ENCODE results near the gene NUP188.

The NUP188 gene

GRCh38 chr9:128916204-128916603, 31.3 kb upstream of the NUP188 start:
- ChIA-PET CTCF (interaction anchor here (0.9 to 1.0 kb wide), 2 partner anchors 11 to 53 kb away, joined by 3 to 8 read pairs; no protein-coding TSS in a partner anchor), POLR2A (no interaction called here)
- Histone ChIP-seq H3K9me3 (ENCODE audit: control insufficient read depth, insufficient read depth, low read depth, low read length) (no peaks in the 10 kb centered on the region), H3K4me1 (ENCODE audit: control insufficient read depth, insufficient read depth, low read length) (no peaks in the 10 kb centered on the region), H3K27ac (ENCODE audit: extremely low read depth, low read depth, low read length) (no peak overlapping the region), H3K4me3 (ENCODE audit: low read depth, low read length) (no peak overlapping the region), H3K36me3 (ENCODE audit: control insufficient read depth in 2 of 2, insufficient read depth in 1 of 2, low read length in 2 of 2) (peaks cover 0 to 33% of the 10 kb centered on the region in 2 experiments; a peak in 1 of 3 replicates)
- TF ChIP-seq ZNF571 (tag by site-specific recombination; IDR thresholded peaks at IDR 0.05) = no peak
- TF ChIP-seq ZNF621 (tag by site-specific recombination; IDR thresholded peaks at IDR 0.05) = no peak
- no peak for TF ChIP-seq ZNF664 (tag by site-specific recombination; IDR thresholded peaks at IDR 0.05)
- TF ChIP-seq ZNF394 (tag by site-specific recombination; IDR thresholded peaks at IDR 0.05; ENCODE audit: borderline replicate concordance) = no peak
- no peak for TF ChIP-seq ZNF426 (tag by site-specific recombination; IDR thresholded peaks at IDR 0.05)
- no peak for TF ChIP-seq ZNF549 (tag by site-specific recombination; IDR thresholded peaks at IDR 0.05)
- no peak for TF ChIP-seq PRDM6 (tag by site-specific recombination; IDR thresholded peaks at IDR 0.05)
- TF ChIP-seq AEBP2 (tag by site-specific recombination; IDR thresholded peaks at IDR 0.05; ENCODE audit: borderline replicate concordance) = no peak

- CTCF ChIA-PET = no interaction called here
- Histone ChIP-seq H3K27ac (ENCODE audit: extremely low read depth, low read depth, low read length) (no peak overlapping the region), H3K4me1 (ENCODE audit: control insufficient read depth, insufficient read depth, low read length) (no peaks in the 10 kb centered on the region), H3K4me3 (ENCODE audit: low read depth, low read length) (no peak overlapping the region), H3K36me3 (ENCODE audit: control insufficient read depth in 2 of 2, insufficient read depth in 1 of 2, low read length in 2 of 2) (peaks cover 0 to 33% of the 10 kb centered on the region in 2 experiments; a peak in 1 of 3 replicates), H3K9me3 (ENCODE audit: control insufficient read depth, insufficient read depth, low read depth, low read length) (no peaks in the 10 kb centered on the region)
- POLR2A ChIA-PET = no interaction called here
- no peak for TF ChIP-seq AEBP2 (tag by site-specific recombination; IDR thresholded peaks at IDR 0.05; ENCODE audit: borderline replicate concordance)
- no peak for TF ChIP-seq BCL6B (tag by site-specific recombination; IDR thresholded peaks at IDR 0.05)
- no peak for TF ChIP-seq ZEB2 (tag by site-specific recombination; IDR thresholded peaks at IDR 0.05)
- no peak for TF ChIP-seq ZNF248 (tag by site-specific recombination; IDR thresholded peaks at IDR 0.05)
- no peak for TF ChIP-seq ZNF23 (tag by site-specific recombination; IDR thresholded peaks at IDR 0.05; ENCODE audit: borderline replicate concordance)
- TF ChIP-seq ZNF654 (tag by site-specific recombination; IDR thresholded peaks at IDR 0.05; ENCODE audit: low read depth) = no peak
- no peak for TF ChIP-seq ELK4 (IDR thresholded peaks at IDR 0.05; ENCODE audit: borderline replicate concordance, low read depth, low read length)
- TF ChIP-seq ZNF549 (tag by site-specific recombination; IDR thresholded peaks at IDR 0.05) = no peak
- TF ChIP-seq ZNF398 (tag by site-specific recombination; IDR thresholded peaks at IDR 0.05) = no peak
- no peak for TF ChIP-seq ZNF311 (tag by site-specific recombination; IDR thresholded peaks at IDR 0.05; ENCODE audit: borderline replicate concordance)
- TF ChIP-seq ZNF184 (tag by site-specific recombination; IDR thresholded peaks at IDR 0.05) = no peak
- no peak for TF ChIP-seq ZNF629 (tag by site-specific recombination; IDR thresholded peaks at IDR 0.05)
- TF ChIP-seq HIC1 (tag by site-specific recombination; IDR thresholded peaks at IDR 0.05) = no peak
- no peak for TF ChIP-seq ZNF335 (tag by site-specific recombination; conservative IDR thresholded peaks at IDR 0.05)
Measured at GRCh38 chr9:128916745-128917144, 30.8 kb upstream of the NUP188 start.

Data from HEK293 (cell line).